ENCODE measurements around the gene PROKR1.
"Not testable (repeated sequence)": the region's sequence is repeated elsewhere in the genome, so short reads cannot be mapped to it uniquely, and the experiment has no call there.

Gene PROKR1

DNA sequence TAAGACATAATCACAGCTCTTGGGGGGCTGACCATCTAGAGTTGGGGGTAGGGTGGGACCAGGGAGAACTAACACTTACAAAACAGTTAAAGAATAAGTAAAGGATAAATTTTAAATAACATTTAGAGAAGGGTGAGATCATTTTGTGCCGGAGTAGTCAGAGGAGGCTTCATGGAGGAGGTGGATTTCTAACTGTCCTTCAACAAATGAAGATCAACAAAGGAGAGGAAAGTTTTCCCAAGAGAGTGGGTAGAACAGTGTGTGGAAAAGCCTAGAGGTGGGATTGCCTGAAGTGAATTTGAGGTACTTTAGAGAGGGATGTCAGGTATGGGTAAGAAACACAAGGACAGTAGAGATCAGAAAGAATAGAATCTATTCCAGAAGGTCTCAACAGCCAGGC lies 7.3 kb downstream of the PROKR1 start:
- in situ Hi-C loops (cut with MboI; ENCODE audit: low pct_unique_long_range_greater_than_20kb, low sequenced_read_pairs), result loop anchor here (25.0 kb wide), 1 partner anchor 163 kb away; no protein-coding TSS in a partner anchor
- no peak for DNase-seq

DNA sequence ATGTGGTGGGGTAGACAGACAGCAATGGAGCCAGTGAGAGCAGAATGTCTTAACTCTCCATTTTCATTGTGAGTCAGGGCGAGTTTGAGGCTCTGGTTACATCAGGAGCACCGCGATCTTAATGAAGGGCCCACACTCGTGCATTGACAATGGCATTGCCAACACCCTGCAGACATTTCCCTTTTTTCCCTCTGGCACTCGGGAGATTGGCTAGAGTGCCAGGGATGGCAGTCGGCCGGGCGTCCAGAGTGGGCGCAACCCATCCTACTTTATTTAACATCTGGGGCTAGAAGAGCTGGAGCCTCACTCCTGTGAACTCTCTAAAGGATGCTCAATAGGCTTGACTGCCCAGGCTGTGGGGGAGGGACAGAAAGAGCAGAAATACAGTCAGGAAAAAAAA lies 9.7 kb downstream of the PROKR1 start:
- in situ Hi-C loops (cut with MboI; ENCODE audit: low pct_unique_long_range_greater_than_20kb, low sequenced_read_pairs), result loop anchor here (25.0 kb wide), 1 partner anchor 166 kb away; no protein-coding TSS in a partner anchor
- no peak for DNase-seq

DNA sequence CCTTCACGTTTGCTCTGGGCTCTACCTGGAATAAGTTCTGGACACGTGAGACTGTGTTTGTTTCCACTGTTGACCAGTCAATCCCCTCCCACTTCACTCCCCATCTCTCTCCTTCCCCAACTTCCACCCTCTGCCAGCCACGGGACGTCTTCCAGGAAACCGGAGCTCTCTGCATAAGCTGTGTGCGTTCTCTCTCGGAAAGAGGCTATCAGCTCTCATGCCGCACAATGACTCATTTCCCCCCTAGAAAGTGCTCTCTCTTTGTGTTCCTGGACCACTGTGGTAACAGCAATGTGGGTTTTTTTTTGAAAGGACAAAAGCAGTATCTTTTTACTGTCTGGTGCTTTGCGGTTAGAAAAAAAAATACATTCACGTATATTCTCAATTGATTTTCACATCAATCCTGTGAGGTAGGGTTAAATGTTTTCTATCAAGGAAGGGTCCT lies 10.2 kb downstream of the PROKR1 start:
- in situ Hi-C loops (cut with MboI; ENCODE audit: low pct_unique_long_range_greater_than_20kb, low sequenced_read_pairs), result loop anchor here (25.0 kb wide), 1 partner anchor 166 kb away; no protein-coding TSS in a partner anchor
- DNase-seq, result peak; percentile 72

DNA sequence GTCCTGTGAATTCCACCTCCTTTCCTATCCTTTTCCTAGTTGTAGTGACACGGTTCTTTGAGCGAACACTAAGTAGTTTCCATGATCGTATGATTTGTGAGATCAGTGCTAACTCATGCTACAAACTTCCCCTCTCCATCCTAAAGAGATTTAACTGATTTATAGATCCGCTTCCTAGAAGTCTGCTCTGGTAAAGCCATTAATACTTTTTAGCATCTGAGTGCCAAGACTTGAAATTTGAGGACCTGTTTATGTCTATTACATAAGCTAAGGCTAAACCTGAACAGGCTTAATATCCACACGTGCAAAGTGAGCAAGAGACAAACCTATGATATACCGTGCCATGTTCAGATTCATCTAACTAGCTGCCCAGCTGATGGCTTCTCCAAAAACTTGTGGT lies 14.9 kb downstream of the PROKR1 start:
- in situ Hi-C loops (cut with MboI; ENCODE audit: low pct_unique_long_range_greater_than_20kb, low sequenced_read_pairs), result loop anchor here (25.0 kb wide), 1 partner anchor 171 kb away; no protein-coding TSS in a partner anchor
- no peak for DNase-seq

DNA sequence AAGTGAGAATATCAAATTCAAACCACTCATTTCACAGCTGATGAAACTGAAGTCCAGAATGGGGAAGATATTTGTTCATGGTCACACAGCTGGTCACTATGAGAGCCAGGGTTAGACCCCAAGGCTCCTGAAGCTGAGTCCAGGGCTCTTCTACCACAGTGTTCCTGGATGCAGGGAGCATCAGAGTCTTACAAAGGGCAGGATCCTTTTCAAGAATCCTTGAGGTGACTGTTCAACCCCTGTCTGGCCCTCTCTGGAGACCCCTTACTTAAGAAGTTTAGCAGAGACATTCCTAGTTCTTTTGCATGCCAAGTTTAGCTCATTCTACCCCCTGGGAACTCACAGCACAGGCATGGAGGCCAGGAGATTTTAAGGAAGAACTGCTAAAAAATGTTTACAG lies 15.7 kb downstream of the PROKR1 start:
- DNase-seq, result no peak
- in situ Hi-C loops (cut with MboI; ENCODE audit: low pct_unique_long_range_greater_than_20kb, low sequenced_read_pairs), result loop anchor here (25.0 kb wide), 1 partner anchor 172 kb away; no protein-coding TSS in a partner anchor

DNA sequence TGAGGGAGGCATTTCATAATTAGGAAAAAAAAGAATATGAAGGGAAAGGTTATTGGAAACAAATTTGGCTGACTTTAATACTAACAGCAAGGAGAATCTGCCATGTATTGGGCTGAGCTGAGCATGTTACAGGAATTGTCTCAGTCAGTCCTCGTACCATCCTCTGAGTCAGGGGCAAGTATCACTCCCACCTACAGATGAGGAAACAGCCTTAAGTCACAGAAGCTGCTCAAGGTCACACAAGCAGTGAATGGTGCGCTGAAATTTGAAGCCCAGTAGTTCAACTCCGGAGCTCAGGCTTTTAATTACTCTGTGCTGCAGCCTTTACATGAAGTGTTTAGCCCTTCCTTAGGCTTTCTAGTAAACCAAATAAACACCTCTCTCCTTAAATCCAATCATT lies 17.3 kb downstream of the PROKR1 start:
- DNase-seq, result no peak
- in situ Hi-C loops (cut with MboI; ENCODE audit: low pct_unique_long_range_greater_than_20kb, low sequenced_read_pairs), result loop anchor here (25.0 kb wide), 1 partner anchor 173 kb away; no protein-coding TSS in a partner anchor

DNA sequence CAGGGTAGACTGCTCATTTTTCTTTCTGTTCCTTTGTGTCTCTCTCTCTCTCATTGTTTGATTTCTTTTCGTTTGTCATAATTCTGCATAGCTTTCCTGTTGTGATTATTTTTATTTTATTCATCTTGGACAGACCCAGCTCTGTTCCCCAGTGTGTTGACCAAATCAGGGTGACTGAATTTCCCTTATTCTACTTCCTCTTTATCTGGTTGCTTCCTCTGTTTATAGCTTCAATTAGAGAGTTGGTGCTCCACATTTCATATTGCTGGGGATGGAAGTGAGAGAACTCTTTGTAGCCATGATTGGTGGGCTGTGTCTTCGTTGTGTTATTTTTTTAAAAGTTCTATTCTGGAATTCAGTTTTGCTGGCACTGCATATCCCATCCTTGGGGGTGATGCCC lies 19.1 kb downstream of the PROKR1 start:
- in situ Hi-C loops (cut with MboI; ENCODE audit: low pct_unique_long_range_greater_than_20kb, low sequenced_read_pairs), result loop anchor here (25.0 kb wide), 1 partner anchor 175 kb away; no protein-coding TSS in a partner anchor

DNA sequence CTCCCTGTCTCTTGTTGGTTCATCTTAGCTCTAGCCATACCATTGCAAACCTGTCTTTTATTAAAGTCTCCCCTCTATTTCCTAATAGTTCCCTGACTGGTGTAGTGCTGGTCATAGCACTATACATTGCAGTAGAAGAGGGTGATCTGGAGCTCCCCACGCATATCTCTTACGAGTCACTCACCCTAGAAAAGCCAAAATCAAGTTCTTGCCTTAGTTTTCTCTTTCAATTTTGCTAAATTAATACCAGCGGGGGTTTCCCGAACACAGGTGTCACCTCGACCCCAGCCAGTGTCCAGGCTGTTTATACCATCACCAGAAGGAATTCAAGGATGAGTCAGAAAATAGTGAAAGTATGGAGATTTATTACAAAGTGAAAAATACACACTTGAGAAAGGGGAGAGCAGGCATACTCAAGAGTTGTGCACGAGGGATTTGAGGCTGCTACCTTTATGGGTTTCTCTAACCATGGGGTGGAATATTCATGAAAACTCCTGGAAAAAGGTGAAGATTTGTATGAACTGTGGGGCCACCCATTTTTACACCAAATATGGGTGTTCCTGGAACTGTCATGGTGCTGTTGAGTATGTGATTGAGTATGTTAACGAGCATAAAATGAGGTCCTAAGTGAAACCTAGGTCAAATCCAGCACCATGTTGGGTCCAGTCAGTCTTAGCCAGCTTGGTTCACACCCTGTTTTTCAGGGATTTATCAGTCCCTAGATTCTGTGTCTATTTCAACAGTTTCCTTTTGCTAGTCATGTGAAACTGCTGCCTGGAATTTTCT lies 20.2 kb downstream of the PROKR1 start:
- no peak for DNase-seq
- in situ Hi-C loops (cut with MboI; ENCODE audit: low pct_unique_long_range_greater_than_20kb, low sequenced_read_pairs), result loop anchor here (25.0 kb wide), 1 partner anchor 176 kb away; no protein-coding TSS in a partner anchor

More for the DNA sequence above, 19.1 kb downstream of the PROKR1 start:
- DNase-seq, result peak; percentile 58

DNA sequence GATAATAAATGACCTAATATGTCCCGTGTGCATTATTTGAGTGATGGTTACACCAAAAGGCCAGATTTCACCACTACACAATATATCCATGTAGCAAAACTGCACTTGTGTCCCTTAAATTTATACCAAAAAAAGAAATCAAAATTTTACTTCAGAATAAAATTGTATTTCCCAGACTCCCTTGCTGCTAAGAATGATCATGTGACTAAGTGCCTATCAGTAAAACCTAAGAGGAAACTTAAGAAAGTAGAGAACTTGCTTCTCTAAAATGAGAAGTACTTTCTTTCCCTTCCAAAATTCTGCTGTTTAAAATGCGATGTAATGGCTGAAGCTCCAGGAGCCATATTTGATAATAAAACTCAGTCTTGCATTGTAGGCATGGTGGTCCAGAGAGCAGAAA lies 24.0 kb downstream of the PROKR1 start:
- no peak for DNase-seq
- in situ Hi-C loops (cut with MboI; ENCODE audit: low pct_unique_long_range_greater_than_20kb, low sequenced_read_pairs), result loop anchor here (25.0 kb wide), 1 partner anchor 180 kb away; no protein-coding TSS in a partner anchor

DNA sequence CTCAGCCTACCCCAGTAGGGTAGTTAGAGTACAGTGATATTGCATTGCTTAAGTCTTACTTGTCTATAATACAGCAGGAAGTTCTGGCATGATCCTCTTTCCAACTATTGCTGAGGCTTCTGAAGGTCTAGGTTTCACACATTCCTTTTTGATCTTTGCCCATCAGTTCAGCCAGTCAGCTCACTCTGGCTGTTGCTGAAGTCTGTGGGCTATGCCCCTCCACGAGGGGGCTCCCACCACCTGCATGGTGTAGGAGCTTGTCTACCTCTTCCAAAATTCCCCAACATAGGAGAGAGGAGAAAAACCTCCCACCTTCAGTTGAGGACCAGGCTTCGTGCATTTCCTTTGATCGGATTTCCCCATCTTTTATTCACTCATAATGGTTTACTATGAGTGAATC lies 26.3 kb downstream of the PROKR1 start:
- DNase-seq, result no peak
- in situ Hi-C loops (cut with MboI; ENCODE audit: low pct_unique_long_range_greater_than_20kb, low sequenced_read_pairs), result loop anchor here (25.0 kb wide), 1 partner anchor 182 kb away; no protein-coding TSS in a partner anchor

DNA sequence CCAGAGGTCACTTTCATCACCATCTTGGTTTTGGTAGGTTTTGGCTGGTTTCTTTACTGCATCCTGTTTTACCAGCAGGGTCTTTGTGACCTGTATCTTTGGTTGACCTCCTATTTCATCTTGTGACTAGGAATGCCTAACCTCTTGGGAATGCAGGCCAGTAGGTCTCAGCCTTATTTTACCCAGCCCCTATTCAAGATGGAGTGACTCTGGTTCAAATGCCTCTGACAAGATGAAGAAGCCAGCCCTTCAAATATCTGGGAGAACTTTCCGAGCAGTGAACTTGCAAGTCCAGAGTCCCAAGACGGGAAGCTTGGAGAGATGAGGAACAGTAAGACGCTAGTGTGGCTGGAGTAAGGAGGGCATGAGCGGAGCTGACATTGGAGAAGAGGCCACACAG lies 28.6 kb downstream of the PROKR1 start:
- in situ Hi-C loops (cut with MboI; ENCODE audit: low pct_unique_long_range_greater_than_20kb, low sequenced_read_pairs), result loop anchor here (25.0 kb wide), 1 partner anchor 185 kb away; no protein-coding TSS in a partner anchor
- no peak for DNase-seq

DNA sequence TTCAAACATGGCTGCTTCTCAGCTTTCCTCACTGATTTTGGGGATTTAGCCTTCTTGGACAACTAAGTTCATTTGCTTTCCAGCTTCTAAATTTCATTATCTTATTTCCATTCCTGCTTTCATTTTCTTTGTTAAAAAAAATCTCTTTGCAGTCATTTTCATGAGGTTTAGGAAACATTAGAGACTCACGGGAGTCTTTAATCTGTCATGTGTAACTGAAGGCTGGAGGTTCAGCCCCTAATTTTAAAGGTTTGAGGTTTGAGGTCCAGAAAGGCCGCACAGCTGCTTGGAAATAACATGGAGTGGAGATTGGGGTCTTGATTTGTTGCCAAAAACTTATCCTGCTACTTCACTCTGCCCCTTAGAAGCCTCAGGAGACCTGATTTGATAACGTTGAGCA lies 30.3 kb downstream of the PROKR1 start:
- in situ Hi-C loops (cut with MboI; ENCODE audit: low pct_unique_long_range_greater_than_20kb, low sequenced_read_pairs), result loop anchor here (25.0 kb wide), 1 partner anchor 186 kb away; no protein-coding TSS in a partner anchor

DNA sequence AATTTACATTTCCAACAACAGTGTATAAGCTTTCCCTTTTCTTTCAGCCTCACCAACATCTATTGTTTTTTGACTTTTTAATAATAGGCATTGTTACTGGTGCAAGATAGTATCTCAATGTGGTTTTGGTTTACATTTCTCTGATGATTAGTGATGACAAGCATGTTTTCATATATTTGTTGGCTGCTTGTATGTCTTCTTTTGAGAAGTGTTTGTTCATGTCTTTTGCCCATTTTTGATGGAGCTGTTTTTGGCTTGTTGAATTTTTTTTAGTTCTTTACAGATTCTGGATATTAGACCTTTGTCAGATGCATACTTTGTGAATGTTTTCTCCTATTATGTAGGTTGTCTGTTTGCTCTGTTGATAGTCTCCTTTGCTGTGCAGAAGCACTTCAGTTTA lies 32.1 kb downstream of the PROKR1 start:
- no peak for DNase-seq
- in situ Hi-C loops (cut with MboI; ENCODE audit: low pct_unique_long_range_greater_than_20kb, low sequenced_read_pairs), result no loop called here

More for the DNA sequence above, 30.3 kb downstream of the PROKR1 start:
- no peak for DNase-seq

DNA sequence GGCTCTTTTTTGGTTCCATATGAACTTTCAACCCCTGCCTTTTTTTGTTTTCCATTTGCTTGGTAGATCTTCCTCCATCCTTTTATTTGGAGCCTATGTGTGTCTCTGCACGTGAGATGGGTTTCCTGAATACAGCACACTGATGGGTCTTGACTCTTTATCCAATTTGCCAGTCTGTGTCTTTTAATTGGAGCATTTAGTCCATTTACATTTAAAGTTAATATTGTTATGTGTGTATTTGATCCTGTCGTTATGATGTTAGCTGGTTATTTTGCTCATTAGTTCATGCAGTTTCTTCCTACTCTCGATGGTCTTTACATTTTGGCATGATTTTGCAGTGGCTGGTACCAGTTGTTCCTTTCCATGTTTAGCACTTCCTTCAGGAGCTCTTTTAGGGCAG lies 34.5 kb downstream of the PROKR1 start:
- DNase-seq; in situ Hi-C loops (cut with MboI; ENCODE audit: low pct_unique_long_range_greater_than_20kb, low sequenced_read_pairs): not testable (repeated sequence)

DNA sequence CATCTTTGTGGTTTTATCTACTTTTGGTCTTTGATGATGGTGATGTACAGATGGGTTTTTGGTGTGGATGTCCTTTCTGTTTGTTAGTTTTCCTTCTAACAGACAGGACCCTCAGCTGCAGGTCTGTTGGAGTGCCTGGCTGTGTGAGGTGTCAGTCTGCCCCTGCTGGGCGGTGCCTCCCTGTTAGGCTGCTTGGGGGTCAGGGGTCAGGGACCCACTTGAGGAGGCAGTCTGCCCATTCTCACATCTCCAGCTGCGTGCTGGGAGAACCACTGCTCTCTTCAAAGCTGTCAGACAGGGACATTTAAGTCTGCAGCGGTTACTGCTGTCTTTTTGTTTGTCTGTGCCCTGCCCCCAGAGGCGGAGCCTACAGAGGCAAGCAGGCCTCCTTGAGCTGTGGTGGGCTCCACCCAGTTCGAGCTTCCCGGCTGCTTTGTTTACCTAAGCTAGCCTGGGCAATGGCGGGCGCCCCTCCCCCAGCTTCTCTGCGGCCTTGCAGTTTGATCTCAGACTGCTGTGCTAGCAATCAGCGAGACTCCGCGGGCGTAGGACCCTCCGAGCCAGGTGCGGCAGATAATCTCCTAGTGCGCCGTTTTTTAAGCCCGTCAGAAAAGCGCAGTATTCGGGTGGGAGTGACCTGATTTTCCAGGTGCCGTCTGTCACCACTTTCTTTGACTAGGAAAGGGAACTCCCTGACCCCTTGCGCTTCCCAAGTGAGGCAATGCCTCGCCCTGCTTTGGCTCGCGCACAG lies 36.0 kb downstream of the PROKR1 start:
- in situ Hi-C loops (cut with MboI; ENCODE audit: low pct_unique_long_range_greater_than_20kb, low sequenced_read_pairs); DNase-seq: not testable (repeated sequence)

DNA sequence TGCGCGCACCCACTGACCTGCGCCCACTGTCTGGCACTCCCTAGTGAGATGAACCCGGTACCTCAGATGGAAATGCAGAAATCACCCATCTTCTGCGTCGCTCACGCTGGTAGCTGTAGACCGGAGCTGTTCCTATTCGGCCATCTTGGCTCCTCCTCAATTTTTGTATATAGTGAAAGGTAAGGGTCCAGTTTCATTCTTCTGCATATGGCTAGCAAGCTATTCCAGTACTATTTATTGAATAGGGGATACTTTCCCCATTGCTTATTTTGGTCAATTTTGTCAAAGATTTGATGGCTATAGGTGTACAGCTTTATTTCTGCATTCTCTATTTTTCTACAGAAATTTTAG lies 36.5 kb downstream of the PROKR1 start:
- in situ Hi-C loops (cut with MboI; ENCODE audit: low pct_unique_long_range_greater_than_20kb, low sequenced_read_pairs); DNase-seq: not testable (repeated sequence)

DNA sequence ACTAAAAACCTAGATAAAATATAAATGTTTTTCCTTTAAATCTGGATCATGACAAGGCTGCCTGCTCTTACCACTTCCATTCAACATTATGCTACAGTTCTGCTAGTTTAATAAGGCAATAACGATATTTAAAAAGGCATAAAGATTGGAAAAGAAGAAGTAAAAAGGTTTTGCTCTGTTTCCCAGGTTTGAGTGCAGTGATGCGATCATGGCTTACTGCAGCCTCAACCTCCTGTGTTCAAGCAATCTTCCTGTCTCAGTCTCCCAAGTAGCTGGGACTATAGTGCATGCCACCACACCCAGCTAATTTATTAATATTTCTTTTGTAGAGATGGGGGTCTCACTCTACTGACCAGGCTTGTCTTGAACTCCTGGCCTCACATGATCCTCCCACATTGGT lies 40.8 kb downstream of the PROKR1 start:
- in situ Hi-C loops (cut with MboI; ENCODE audit: low pct_unique_long_range_greater_than_20kb, low sequenced_read_pairs), result no loop called here
- DNase-seq, result no peak

DNA sequence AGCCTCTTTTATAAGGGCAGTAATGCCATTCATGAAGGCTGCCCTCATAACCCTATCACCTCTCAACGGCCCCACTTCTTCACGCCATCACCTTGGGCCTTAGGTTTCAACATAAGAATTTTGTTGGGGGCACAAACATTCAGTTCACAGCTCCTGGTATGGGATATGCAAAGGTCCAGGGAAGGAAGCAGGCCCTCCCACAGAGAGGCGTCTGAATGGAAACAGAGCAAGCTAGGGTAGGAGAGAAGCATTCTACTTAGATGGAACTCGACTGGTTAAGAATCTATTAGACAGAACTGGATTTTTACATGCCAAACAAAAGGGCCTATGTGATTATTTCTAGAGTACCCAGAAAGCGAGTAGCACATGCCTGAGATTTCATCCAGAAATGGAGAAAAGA lies 42.8 kb downstream of the PROKR1 start:
- DNase-seq, result no peak
- in situ Hi-C loops (cut with MboI; ENCODE audit: low pct_unique_long_range_greater_than_20kb, low sequenced_read_pairs), result no loop called here

DNA sequence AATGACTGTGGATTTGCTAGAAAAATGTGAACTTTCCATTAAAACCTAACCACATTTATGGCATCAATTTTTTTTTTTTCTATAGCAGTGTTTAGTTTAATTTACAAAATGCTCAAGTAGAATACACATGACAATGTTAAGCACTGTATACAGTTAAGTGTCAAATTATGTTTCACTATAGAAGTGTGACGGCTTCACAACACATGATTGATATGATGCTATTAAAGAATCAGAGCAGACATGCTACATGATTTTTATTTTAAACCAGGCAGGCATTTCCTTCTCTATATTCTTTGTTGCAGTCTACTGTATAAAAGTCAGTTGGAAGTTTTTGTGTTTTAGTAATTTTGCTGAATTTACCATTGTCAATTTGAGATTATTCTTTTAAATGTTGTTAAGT lies 43.6 kb downstream of the PROKR1 start:
- no peak for DNase-seq
- in situ Hi-C loops (cut with MboI; ENCODE audit: low pct_unique_long_range_greater_than_20kb, low sequenced_read_pairs), result no loop called here

Measured in KBM-7 (cell line).